GM21825 (cell line): ENCODE results near the gene PPT1.
A peak's percentile ranks its signal among the peaks of the same experiment; 100 is the strongest.
"Not testable (repeated sequence)": the region's sequence is repeated elsewhere in the genome, so short reads cannot be mapped to it uniquely, and the experiment has no call there.

Source experiments
- ATAC-seq: cut with Tn5 transposase; IDR thresholded peaks from one replicate; pipeline ENCODE4 v1.9.1; 2021; ENCODE audit warnings: mild to moderate bottlenecking, moderate library complexity; ENCODE audit not compliant: unreplicated experiment

The PPT1 gene

GRCh38 chr1:40057310-40058030 is 39.6 kb downstream of the PPT1 start:
- no peak for ATAC-seq

- ATAC-seq, result no peak
These were observed 40.3 kb downstream of the PPT1 start for GRCh38 chr1:40056519-40057309.

DNA sequence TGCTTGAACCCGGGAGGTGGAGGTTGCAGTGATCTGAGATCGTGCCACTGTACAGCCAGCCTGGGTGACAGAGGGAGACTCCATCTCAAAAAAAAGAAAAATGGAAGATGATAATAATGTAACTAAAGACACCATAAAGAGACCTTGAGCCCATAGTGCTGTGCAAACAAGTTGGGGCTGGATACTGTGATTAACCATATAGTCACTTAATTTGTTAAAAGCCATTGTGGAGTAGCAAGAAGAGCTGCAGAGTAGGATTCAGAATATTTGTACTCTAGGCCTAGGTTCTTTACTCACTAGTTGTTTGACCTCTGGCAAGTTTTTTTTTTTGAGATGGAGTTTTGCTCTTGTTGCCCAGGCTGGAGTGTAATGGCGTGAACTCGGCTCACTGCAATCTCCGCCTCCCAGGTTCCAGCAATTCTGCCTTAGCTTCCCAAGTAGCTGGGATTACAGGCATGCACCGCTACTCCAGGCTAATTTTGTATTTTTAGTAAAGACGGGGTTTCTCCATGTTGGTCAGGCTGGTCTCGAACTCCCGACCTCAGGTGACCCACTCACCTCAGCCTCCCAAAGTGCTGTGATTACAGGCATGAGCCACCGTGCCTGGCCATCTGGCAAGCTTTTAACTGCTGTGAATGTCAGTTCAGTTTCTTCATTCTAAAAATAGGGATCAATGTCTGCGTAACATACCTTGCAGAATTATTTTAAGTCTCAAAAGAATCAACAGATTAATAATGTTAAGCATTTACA is 43.7 kb downstream of the PPT1 start:
- no peak for ATAC-seq

GRCh38 chr1:40050863-40051262 is 46.2 kb downstream of the PPT1 start:
- no peak for ATAC-seq

- ATAC-seq, result no peak
These were observed 47.3 kb downstream of the PPT1 start for GRCh38 chr1:40049725-40050124.

DNA sequence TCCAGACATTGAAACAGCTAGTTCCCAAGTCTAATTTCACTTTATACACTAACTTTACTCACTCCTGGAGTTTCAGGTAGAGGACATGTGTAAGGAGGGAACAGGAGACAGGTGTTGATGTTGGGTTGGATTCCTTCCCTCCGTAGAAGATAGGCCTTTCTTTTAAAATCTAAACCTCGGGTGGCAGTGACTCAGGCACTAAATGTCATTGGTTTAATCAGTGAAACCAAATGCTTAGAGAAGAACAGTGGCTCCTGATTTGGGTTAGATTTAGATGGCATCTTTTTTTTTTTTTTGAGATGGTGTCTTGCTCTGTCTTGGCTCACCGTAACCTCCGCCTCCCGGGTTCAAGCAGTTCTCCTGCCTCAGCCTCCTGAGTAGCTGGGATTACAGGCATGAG is 49.3 kb downstream of the PPT1 start:
- no peak for ATAC-seq

- ATAC-seq, result no peak
These were observed 49.8 kb downstream of the PPT1 start for GRCh38 chr1:40047276-40047675.

DNA sequence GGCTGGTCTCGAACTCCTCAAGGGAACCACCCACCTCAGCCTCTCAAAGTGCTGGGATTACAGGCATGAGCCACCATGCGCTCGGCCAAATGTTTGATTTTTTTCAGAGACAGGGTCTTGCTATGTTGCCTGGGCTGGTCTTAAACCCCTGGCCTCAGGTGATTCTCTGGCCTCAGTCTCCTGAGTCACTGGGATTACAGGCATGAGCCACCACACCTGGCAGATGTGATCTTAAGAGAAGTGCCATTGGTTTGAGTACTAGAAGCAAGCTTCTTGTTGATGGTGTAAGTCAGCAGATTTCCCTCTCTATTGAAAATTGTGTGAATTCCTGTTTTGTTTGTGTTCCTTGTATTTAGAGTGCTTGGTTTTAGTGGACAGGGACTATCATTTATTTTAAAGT is 51.3 kb downstream of the PPT1 start:
- ATAC-seq, result no peak

- no peak for ATAC-seq
These were observed 51.9 kb downstream of the PPT1 start for GRCh38 chr1:40045182-40045581.

DNA sequence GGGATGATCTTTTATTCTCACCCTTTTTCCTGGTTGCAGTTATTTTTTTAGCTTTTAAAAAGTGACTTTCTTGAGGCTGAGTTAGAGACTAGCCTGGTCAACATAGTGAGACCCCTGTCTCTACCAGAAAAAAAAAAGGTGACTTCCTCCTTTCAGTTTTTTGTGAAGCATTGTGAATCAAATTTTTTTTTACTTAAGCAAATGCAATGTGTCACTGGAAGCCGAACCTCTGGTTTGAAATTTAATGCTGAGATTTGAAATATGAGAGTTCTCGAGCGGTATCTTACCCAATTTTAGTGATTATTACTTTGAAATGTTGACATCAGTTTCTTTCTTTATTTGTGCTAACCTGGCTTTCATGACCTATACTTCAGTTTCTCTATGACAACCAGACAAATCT is 52.9 kb downstream of the PPT1 start:
- no peak for ATAC-seq

DNA sequence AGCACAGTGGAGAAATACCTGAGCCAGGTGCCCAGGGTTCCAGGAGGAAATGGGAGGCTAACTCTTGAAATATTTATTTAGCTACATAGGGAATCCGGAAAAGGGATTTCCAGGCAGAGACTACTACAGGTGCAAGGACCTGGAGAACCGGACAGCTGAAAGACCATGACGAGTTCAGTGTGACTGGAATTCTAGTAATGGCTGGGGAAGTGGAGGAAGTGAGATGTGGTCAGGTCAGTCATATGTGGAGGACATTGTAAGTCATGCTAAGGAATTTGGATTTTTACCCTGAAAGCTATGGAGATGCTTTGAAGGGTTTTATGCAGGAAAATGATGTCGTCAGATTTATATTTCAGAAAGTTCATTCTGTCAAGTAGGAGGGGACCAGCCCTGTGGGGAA is 54.7 kb downstream of the PPT1 start:
- no peak for ATAC-seq

- no peak for ATAC-seq
These were observed 55.6 kb downstream of the PPT1 start for GRCh38 chr1:40041466-40041838.

DNA sequence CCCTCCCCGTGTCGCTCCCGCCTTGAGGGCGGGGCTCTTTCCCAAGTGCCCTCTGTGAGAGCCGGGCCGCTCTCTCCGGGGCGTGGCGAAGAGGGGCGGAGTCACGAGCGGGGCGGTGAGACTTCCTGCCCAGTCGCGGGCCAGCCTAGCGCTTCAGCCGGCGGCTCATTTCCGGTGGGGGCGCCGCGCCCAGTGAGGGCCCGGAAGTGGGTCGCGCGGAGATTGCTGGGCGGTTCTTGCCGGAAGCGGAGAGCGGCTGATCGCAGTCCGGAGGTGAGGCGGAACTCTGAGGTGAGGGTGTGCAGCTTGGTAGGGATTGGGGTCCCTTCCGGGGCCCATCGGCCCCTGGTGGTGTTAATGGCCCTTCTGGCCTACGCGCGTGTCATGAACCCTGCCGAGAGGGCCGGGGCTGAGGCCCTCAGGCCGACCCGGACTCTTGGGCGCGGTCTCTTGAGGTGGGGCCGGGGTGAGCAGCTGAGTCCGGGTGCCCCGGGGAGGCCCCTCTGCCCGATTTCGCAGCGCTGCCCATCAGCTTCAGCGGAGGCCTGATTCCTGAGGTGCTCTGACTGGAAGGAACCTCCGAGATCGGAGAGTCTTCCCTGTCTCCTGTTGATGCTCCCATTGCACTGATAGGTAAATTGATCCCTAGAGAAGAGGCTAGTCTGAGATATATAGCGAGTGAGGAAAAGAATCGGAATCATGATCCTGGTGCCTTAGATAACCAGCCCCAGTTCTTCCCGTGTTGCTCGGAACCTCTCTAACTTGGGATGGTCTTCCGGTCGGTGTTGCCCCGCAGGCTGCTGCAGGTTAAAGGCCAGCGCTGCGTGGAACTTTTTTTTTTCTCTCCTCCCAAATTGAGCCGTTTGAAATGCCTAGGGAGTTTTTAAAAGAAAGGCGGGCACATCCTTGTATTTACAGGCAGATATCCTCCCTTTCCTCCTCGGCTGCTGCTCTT is 56.3 kb downstream of the PPT1 start, which contains the start of gene CAP1:
TSS of gene CAP1 (plus strand) at position 219 of the 955 bp plus-strand sequence. CDS start 18,618 bp downstream, outside the sequence.
- peak; percentile 86 for ATAC-seq

GRCh38 chr1:40039757-40040510 is 57.1 kb downstream of the PPT1 start:
- ATAC-seq, result peak; percentile 51

DNA sequence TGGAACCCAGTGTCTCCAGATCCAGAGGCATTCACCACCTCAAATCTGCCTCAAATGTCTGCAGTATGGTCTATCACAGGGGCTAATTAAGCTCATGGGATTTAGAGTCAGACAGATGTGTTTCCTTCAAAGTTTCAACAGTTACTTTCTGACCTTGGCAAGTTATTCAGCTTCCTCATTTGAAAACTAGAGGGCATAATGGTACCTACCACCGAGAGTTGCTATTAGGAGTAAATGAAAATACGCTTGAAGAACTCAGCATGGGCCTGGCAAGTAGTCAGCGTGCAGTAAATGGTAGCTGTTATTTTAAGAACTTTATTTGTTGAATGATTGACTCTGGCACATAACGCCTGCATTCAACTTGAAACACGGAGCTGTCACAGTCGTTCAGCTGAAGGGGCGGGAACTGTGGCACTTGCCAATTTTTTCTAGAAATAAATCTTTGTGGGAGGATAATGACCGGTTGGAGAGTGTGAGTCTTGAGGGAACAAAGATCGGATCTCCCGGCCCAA is 57.8 kb downstream of the PPT1 start:
- no peak for ATAC-seq

DNA sequence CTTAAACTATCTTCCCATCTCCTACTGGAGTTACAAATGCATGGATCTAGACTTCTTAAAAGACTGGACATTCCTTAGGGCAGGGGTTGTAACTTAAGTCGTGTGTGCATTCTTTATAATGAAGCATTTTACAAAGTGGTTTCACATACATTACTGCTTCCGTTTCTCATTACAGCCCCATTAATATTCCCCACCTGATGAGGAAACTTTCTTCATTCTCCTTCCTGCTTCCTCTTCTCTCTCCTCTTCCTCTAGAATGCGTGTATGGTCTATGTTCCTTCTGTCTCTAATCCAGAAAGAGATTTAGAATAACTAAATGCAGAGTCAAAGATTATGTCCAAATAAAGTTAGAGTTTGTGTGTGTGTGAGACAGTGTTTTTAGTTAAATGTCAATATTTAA is 58.4 kb downstream of the PPT1 start:
- no peak for ATAC-seq

DNA sequence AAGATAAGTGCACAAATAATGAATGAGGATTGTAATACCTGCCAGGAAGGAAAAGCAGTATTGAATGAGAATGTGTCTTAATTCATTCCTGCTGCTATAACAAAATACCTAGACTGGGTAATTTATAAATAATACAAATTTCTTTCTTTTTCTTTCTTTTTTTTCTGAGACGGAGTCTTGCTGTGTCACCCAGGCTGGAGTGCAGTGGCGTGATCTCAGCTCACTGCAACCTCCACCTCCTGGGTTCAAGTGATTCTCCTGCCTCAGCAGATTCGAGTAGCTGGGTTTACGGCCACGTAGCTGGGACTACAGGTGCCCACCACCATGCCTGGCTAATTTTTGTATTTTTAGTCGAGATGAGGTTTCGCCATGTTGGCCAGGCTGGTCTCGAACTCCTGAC is 59.8 kb downstream of the PPT1 start:
- not testable (repeated sequence) for ATAC-seq

GRCh38 chr1:40036574-40036973 is 60.5 kb downstream of the PPT1 start:
- ATAC-seq, result no peak

- ATAC-seq, result no peak
These were observed 62.2 kb downstream of the PPT1 start for GRCh38 chr1:40034869-40035268.
